Cardiac fibroblast (primary cell): ENCODE measurements around the gene TMEM41B.
"Not testable (repeated sequence)": the region's sequence is repeated elsewhere in the genome, so short reads cannot be mapped to it uniquely, and the experiment has no call there.

ENCODE experiments used
- DNase-seq, 2 donors: peaks; one replicate each; pipeline versions ENCODE4 v3.0.0 to v3.0.0-alpha.2; 2010; ENCODE audit warnings: low read depth in 2 of 2
- H3K4me3 ChIP-seq, 2 donors: replicated peaks in 1 of 2; 1 replicate in 1 of 2; 2 replicates in 1 of 2; pipeline ENCODE4 v1.5.1; 2011; ENCODE audit warnings: low read depth in 2 of 2, low read length in 2 of 2, mild to moderate bottlenecking in 2 of 2, moderate library complexity in 1 of 2
- TF ChIP-seq, protein P1 (sequence below): IDR thresholded peaks from one replicate; pipeline ENCODE4 v1.5.1; 2011; ENCODE audit warnings: low read depth, mild to moderate bottlenecking, low read length, inconsistent platforms

TMEM41B gene

DNA sequence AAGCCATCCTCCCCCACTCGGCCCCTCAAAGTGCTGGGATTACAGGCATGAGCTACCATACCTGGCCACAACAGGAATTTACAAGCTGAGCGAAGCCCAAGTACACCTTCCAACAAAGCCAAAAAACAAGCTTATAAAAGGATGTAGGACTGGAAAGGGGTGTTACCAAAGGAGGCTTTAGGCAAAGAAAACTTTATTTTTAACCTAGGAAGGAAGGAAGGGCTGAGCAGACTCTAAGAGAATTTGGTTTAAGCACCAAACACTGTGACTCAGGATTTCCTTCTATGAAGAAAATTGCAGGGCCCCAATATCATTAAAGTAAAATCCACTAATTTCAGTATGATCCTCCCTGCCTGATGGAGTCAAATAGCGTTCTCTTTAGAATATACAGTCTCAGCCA, 61.3 kb downstream of the TMEM41B start:
- TF ChIP-seq, protein P1, sequence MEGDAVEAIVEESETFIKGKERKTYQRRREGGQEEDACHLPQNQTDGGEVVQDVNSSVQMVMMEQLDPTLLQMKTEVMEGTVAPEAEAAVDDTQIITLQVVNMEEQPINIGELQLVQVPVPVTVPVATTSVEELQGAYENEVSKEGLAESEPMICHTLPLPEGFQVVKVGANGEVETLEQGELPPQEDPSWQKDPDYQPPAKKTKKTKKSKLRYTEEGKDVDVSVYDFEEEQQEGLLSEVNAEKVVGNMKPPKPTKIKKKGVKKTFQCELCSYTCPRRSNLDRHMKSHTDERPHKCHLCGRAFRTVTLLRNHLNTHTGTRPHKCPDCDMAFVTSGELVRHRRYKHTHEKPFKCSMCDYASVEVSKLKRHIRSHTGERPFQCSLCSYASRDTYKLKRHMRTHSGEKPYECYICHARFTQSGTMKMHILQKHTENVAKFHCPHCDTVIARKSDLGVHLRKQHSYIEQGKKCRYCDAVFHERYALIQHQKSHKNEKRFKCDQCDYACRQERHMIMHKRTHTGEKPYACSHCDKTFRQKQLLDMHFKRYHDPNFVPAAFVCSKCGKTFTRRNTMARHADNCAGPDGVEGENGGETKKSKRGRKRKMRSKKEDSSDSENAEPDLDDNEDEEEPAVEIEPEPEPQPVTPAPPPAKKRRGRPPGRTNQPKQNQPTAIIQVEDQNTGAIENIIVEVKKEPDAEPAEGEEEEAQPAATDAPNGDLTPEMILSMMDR = no peak
- DNase-seq = no peak
- H3K4me3 ChIP-seq = no peak overlapping the region

DNA sequence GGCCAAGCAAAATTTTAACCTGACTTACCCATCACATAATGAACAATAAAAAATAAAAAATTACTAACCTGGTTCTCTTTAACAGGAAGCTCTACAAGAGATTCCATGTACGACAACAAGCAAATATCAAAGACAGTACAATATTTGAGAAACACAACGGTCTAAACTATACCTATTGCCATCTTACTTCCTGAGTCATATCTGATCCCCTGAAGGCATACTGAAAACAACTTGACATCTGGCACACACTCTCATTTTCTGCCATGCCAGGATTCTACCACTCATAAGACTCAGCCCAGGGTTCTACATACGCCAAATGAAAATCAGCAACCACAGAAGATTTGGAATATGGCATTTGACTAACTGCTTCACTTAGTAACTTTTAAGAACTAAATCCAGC, 63.1 kb downstream of the TMEM41B start:
- TF ChIP-seq, protein P1 = no peak
- no peak overlapping the region for H3K4me3 ChIP-seq
- no peak for DNase-seq

DNA sequence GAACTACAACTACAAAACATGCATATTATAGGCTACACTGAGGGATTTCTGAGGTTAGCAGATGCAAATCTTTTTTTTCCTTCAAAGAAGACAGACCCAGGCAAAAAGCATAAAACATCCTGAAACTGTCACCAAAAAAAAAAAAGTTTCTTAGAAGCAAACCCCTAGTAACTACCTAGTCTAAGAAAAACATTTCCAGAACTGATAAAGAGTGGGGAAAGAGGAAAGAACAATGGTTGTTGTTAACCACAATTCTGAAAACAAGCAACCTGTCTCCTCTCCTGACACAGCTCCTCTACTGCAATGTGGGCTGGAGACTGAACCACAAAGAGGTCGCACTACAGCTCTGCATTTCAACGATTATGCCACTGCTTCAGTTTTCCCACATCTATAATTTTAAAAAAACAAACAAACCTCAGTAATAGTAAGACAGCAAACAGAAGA, 64.2 kb downstream of the TMEM41B start:
- H3K4me3 ChIP-seq = no peak overlapping the region
- TF ChIP-seq, protein P1 = no peak
- peak; percentile 39 to 54 for DNase-seq

DNA sequence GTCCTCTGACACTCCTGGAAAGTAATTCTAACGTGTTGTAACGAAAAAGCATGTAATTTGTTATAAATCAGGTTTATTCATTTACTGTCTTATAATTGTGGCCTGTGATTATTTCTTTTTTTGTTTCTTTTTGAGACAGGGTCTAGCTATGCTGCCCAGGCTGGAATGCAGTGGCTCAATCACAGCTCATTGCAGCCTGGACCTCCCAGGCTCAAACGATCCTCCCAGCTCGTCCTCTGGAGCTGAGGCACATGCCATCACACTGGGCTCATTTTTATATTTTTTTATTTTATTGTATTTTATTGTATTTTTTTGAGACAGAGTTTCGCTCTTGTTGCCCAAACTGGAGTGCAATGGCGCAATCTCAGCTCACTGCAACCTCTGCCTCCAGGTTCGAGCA, 65.1 kb downstream of the TMEM41B start:
- TF ChIP-seq, protein P1 = no peak
- H3K4me3 ChIP-seq = no peak overlapping the region
- DNase-seq = no peak

DNA sequence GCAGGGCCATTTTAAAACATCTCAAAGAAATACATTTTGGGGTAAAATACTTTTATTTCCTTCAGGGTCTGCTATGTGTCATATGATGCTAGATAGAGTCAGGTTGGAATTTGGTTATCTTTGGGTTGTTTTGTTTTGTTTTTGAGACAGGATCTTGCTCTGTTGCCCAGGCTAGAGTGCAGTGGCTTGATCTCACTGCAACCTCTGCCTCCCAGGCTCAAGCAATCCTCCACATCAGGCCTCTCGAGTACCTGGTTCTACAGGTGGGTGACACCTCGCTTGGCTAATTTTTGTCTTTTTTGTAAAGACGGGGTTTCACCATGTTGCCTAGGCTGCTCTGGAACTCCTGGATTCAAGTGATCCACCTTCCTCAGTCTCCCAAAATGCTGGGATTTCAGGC, 66.5 kb downstream of the TMEM41B start:
- H3K4me3 ChIP-seq = no peak overlapping the region
- no peak for DNase-seq
- TF ChIP-seq, protein P1 = no peak

DNA sequence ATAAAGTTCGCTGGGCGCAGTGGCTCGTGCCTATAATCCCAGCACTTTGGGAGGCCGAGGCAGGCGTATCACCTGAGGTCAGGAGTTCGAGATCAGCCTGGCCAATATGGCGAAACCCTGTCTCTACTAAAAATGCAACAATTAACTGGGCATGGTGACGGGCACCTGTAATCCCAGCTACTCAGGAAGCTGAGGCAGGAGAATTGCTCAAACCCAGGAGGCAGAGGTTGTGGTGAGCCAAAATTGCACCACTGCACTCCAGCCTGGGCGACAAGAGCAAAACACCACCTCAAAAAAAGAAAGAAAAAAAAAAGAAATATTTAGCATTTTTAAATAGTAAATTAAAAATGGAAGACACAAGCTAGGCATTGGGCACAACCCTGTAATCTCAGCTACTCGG, 78.2 kb downstream of the TMEM41B start:
- not testable (repeated sequence) for DNase-seq

DNA sequence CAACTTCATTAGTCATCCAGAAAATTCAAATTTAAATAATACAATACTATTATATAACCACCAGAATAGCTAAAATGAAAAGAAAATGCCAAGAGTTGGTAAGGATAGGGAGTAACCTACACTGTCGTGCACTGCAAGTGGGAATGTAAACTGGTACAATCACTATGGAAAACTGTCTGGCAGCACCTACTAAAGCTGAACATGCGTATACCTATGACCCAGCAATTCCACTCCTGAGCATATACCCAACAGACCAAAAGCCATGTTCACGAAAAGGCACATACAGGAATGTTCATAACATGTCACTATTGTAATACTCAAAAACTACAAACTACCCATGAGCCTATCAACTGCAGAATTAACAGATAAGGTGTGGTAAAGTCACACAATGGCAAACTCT, 81.9 kb downstream of the TMEM41B start:
- H3K4me3 ChIP-seq = no peak overlapping the region
- no peak for DNase-seq
- TF ChIP-seq, protein P1 = no peak

More for the DNA sequence above, 78.2 kb downstream of the TMEM41B start:
- H3K4me3 ChIP-seq = not testable (repeated sequence)

DNA sequence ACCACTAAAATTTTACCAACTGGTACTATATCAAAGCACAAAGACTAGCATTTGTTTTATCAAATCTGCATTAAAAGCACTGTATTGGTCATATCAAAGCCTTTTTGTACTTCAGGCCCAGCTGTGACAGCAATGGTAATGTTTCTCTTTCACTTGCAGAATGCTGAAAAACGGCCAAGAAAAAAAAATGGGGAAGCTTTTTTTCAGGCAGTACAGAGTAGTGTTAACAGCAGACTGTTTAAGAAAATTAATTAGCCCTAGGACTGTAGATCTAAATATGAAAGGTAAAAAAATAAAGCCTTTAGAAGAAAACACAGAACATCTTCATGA, 82.6 kb downstream of the TMEM41B start:
- TF ChIP-seq, protein P1 = no peak
- H3K4me3 ChIP-seq = peak overlapping the region in 1 of 2 donors; percentile 1
- DNase-seq = peak; percentile 66 to 78
